Stimulated activated naive B cell treated with anti-CD40 and anti-IgM and Interleukin-4, amounts not matched to agents 10 μg/mL and 1 μg/mL and 100 μg/mL, for 72 hours (primary cell): Measurements from ENCODE around the gene TPSD1.
A peak's percentile ranks its signal among the peaks of the same experiment; 100 is the strongest.
"Not testable (repeated sequence)": the region's sequence is repeated elsewhere in the genome, so short reads cannot be mapped to it uniquely, and the experiment has no call there.

Source experiments
- ATAC-seq, 2 donors: fragments of 150-1000 bp; cut with Tn5 transposase; replicated peaks; 2 replicates each; pipeline ENCODE4 v1.10.0; 2021; ENCODE audit warnings: moderate library complexity in 1 of 2
- DNase-seq: peaks from one replicate; pipeline ENCODE4 v3.0.0; 2021
- H3K27ac Mint-ChIP-seq: one replicate; pipeline ENCODE4 v1.8.0; 2022; ENCODE audit warnings: mild to moderate bottlenecking, mixed read lengths
- H3K27me3 Mint-ChIP-seq, 2 donors: one replicate each; pipeline ENCODE4 v1.8.0; 2022; ENCODE audit warnings: mixed read lengths in 2 of 2
- H3K36me3 Mint-ChIP-seq, 2 donors: one replicate each; pipeline ENCODE4 v1.8.0; 2022; ENCODE audit warnings: mixed read lengths in 2 of 2, mild to moderate bottlenecking in 1 of 2
- H3K4me1 Mint-ChIP-seq, 2 donors: one replicate each; pipeline ENCODE4 v1.8.0; 2022; ENCODE audit warnings: mixed read lengths in 2 of 2, mild to moderate bottlenecking in 1 of 2
- H3K4me3 Mint-ChIP-seq, 2 donors: one replicate each; pipeline ENCODE4 v1.8.0; 2022; ENCODE audit warnings: mild to moderate bottlenecking in 2 of 2, mixed read lengths in 2 of 2, moderate library complexity in 1 of 2
- H3K9me3 Mint-ChIP-seq, 2 donors: one replicate each; pipeline ENCODE4 v1.8.0; 2022; ENCODE audit warnings: mixed read lengths in 2 of 2, mild to moderate bottlenecking in 1 of 2

The TPSD1 gene

GRCh38 chr16:1259760-1260068 lies 3.8 kb downstream of the TPSD1 start:
- no peak for DNase-seq
- no peak overlapping the region for H3K4me3 Mint-ChIP-seq
- ATAC-seq = no peak
- H3K9me3 Mint-ChIP-seq = peaks cover 5 to 6% of the 10 kb centered on the region in 2 donors
- no peaks in the 10 kb centered on the region for H3K36me3 Mint-ChIP-seq
- no peak overlapping the region for H3K27ac Mint-ChIP-seq
- H3K4me1 Mint-ChIP-seq = peaks cover 6 to 13% of the 10 kb centered on the region in 2 donors
- H3K27me3 Mint-ChIP-seq = peaks cover 50 to 59% of the 10 kb centered on the region in 2 donors

GRCh38 chr16:1260101-1260680 lies 4.3 kb downstream of the TPSD1 start:
- H3K27ac Mint-ChIP-seq = no peak overlapping the region

GRCh38 chr16:1261131-1261892 lies 5.4 kb downstream of the TPSD1 start:
- H3K9me3 Mint-ChIP-seq = peaks cover 5 to 6% of the 10 kb centered on the region in 2 donors
- H3K4me1 Mint-ChIP-seq = peaks cover 6 to 14% of the 10 kb centered on the region in 2 donors
- DNase-seq (no peak), ATAC-seq (peak; percentile 31 to 44)
- H3K27ac Mint-ChIP-seq = no peak overlapping the region
- H3K4me3 Mint-ChIP-seq = no peak overlapping the region
- H3K36me3 Mint-ChIP-seq = no peaks in the 10 kb centered on the region
- peaks cover 51 to 59% of the 10 kb centered on the region in 2 donors for H3K27me3 Mint-ChIP-seq

More at GRCh38 chr16:1260101-1260680, 4.3 kb downstream of the TPSD1 start:
- no peak for ATAC-seq
- Mint-ChIP-seq H3K9me3 (peaks cover 5 to 6% of the 10 kb centered on the region in 2 donors), H3K4me1 (peaks cover 6 to 14% of the 10 kb centered on the region in 2 donors), H3K36me3 (no peaks in the 10 kb centered on the region), H3K27me3 (peaks cover 50 to 59% of the 10 kb centered on the region in 2 donors), H3K4me3 (no peak overlapping the region)
- no peak for DNase-seq

- Mint-ChIP-seq H3K27ac (no peak overlapping the region), H3K36me3 (no peaks in the 10 kb centered on the region), H3K27me3 (peaks cover 47 to 51% of the 10 kb centered on the region in 2 donors), H3K9me3 (peaks cover 5 to 6% of the 10 kb centered on the region in 2 donors), H3K4me1 (peaks cover 6 to 14% of the 10 kb centered on the region in 2 donors), H3K4me3 (no peak overlapping the region)
- DNase-seq (no peak), ATAC-seq (no peak)
These were observed 6.5 kb downstream of the TPSD1 start for GRCh38 chr16:1262210-1262845.

- peaks cover 6 to 14% of the 10 kb centered on the region in 2 donors for H3K4me1 Mint-ChIP-seq
- ATAC-seq = no peak
- H3K9me3 Mint-ChIP-seq = peaks cover 5 to 6% of the 10 kb centered on the region in 2 donors
- H3K27ac Mint-ChIP-seq = no peak overlapping the region
- H3K27me3 Mint-ChIP-seq = peaks cover 46 to 49% of the 10 kb centered on the region in 2 donors
- DNase-seq = no peak
- H3K4me3 Mint-ChIP-seq = no peak overlapping the region
- H3K36me3 Mint-ChIP-seq = no peaks in the 10 kb centered on the region
These were observed 7.0 kb downstream of the TPSD1 start for GRCh38 chr16:1262846-1263221.

GRCh38 chr16:1263591-1264344 lies 7.9 kb downstream of the TPSD1 start:
- Mint-ChIP-seq H3K27me3 (peaks cover 37 to 41% of the 10 kb centered on the region in 2 donors), H3K9me3 (peaks cover 5 to 6% of the 10 kb centered on the region in 2 donors), H3K36me3 (no peaks in the 10 kb centered on the region), H3K4me3 (no peak overlapping the region), H3K27ac (no peak overlapping the region), H3K4me1 (peaks cover 5 to 14% of the 10 kb centered on the region in 2 donors)
- no peak for ATAC-seq
- no peak for DNase-seq

GRCh38 chr16:1264345-1265089 lies 8.6 kb downstream of the TPSD1 start:
- no peak overlapping the region for H3K4me3 Mint-ChIP-seq

GRCh38 chr16:1265090-1265630 lies 9.3 kb downstream of the TPSD1 start:
- no peak for DNase-seq
- no peak overlapping the region for H3K4me3 Mint-ChIP-seq
- peaks cover 5 to 6% of the 10 kb centered on the region in 2 donors for H3K9me3 Mint-ChIP-seq
- H3K27ac Mint-ChIP-seq = no peak overlapping the region
- no peak for ATAC-seq
- no peaks in the 10 kb centered on the region for H3K36me3 Mint-ChIP-seq
- peaks cover 30 to 34% of the 10 kb centered on the region in 2 donors for H3K27me3 Mint-ChIP-seq
- H3K4me1 Mint-ChIP-seq = peaks cover 0 to 9% of the 10 kb centered on the region in 2 donors

More at GRCh38 chr16:1264345-1265089, 8.6 kb downstream of the TPSD1 start:
- H3K9me3 Mint-ChIP-seq = peaks cover 5 to 6% of the 10 kb centered on the region in 2 donors
- H3K27ac Mint-ChIP-seq = no peak overlapping the region
- ATAC-seq (no peak), DNase-seq (no peak)
- H3K27me3 Mint-ChIP-seq = peaks cover 32 to 35% of the 10 kb centered on the region in 2 donors
- H3K4me1 Mint-ChIP-seq = peaks cover 0 to 9% of the 10 kb centered on the region in 2 donors
- H3K36me3 Mint-ChIP-seq = no peaks in the 10 kb centered on the region

GRCh38 chr16:1265826-1266225 lies 10.0 kb downstream of the TPSD1 start:
- DNase-seq = no peak
- peaks cover 0 to 7% of the 10 kb centered on the region in 2 donors for H3K4me1 Mint-ChIP-seq
- no peaks in the 10 kb centered on the region for H3K36me3 Mint-ChIP-seq
- H3K9me3 Mint-ChIP-seq = peaks cover 5 to 6% of the 10 kb centered on the region in 2 donors
- no peak overlapping the region for H3K27ac Mint-ChIP-seq
- no peak overlapping the region for H3K4me3 Mint-ChIP-seq
- ATAC-seq = no peak
- H3K27me3 Mint-ChIP-seq = peaks cover 28 to 34% of the 10 kb centered on the region in 2 donors

- H3K27me3 Mint-ChIP-seq = peaks cover 32 to 39% of the 10 kb centered on the region in 2 donors
- not testable (repeated sequence) for H3K4me3 Mint-ChIP-seq, H3K36me3 Mint-ChIP-seq, H3K9me3 Mint-ChIP-seq, DNase-seq, H3K4me1 Mint-ChIP-seq, H3K27ac Mint-ChIP-seq, ATAC-seq
These were observed 13.5 kb downstream of the TPSD1 start for GRCh38 chr16:1269418-1269817.

- H3K27ac Mint-ChIP-seq = no peak overlapping the region
- no peak for ATAC-seq
- H3K27me3 Mint-ChIP-seq = peaks cover 48 to 57% of the 10 kb centered on the region in 2 donors
- no peak for DNase-seq
- H3K36me3 Mint-ChIP-seq = no peaks in the 10 kb centered on the region
- no peak overlapping the region for H3K4me3 Mint-ChIP-seq
- H3K9me3 Mint-ChIP-seq = no peaks in the 10 kb centered on the region
- peaks cover 0 to 2% of the 10 kb centered on the region in 2 donors for H3K4me1 Mint-ChIP-seq
These were observed 15.5 kb downstream of the TPSD1 start for GRCh38 chr16:1271380-1271723.

GRCh38 chr16:1271724-1272413 lies 16.0 kb downstream of the TPSD1 start:
- H3K27ac Mint-ChIP-seq, H3K4me3 Mint-ChIP-seq, H3K4me1 Mint-ChIP-seq, ATAC-seq, H3K9me3 Mint-ChIP-seq, H3K36me3 Mint-ChIP-seq, DNase-seq: not testable (repeated sequence)
- peaks cover 46 to 60% of the 10 kb centered on the region in 2 donors for H3K27me3 Mint-ChIP-seq
